Stimulated activated CD4-positive, alpha-beta T cell treated with anti-CD3 and anti-CD28 coated beads, Interleukin-15, amount 100 ng/mL, for 24 hours (primary cell): ENCODE data around the gene RBM4B.
"Not testable (repeated sequence)": the region's sequence is repeated elsewhere in the genome, so short reads cannot be mapped to it uniquely, and the experiment has no call there.

Source experiments
- DNase-seq: peaks from one replicate; pipeline ENCODE4 v3.0.0-alpha.2; 2020

RBM4B gene

DNA sequence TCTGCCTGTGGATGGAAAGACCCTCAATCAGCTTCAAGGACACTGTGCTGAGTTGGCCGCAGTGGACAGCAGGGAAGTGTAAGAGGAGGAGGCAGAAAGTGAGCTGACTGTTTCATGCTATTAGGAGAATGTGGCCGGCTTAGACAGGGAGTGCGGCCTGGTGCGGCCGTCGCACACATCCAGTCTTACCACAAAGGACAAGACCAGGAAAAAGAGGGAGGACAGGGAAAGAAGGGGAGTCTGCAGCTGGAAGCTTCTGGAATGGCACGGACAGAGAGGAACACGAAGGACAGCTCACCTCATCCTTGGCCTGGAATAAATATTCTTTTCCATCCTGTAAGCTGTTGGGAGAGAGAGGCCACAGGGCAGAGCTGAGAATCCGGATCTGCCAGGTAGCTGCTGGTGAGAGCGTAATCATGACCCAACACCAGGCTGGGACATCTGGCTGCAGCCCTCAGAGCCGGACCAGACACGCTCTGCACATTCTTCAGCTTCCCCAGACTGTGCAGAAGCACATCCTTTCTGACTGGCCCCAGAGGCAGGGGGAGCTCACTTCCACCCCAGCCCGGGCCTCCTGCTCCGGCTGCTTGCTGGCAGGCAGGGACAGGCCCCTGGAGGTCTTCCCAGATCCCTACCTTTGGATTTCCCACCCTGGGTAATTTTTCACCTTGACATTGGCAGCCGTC lies 8.6 kb upstream of the RBM4B start:
- DNase-seq, result no peak

DNA sequence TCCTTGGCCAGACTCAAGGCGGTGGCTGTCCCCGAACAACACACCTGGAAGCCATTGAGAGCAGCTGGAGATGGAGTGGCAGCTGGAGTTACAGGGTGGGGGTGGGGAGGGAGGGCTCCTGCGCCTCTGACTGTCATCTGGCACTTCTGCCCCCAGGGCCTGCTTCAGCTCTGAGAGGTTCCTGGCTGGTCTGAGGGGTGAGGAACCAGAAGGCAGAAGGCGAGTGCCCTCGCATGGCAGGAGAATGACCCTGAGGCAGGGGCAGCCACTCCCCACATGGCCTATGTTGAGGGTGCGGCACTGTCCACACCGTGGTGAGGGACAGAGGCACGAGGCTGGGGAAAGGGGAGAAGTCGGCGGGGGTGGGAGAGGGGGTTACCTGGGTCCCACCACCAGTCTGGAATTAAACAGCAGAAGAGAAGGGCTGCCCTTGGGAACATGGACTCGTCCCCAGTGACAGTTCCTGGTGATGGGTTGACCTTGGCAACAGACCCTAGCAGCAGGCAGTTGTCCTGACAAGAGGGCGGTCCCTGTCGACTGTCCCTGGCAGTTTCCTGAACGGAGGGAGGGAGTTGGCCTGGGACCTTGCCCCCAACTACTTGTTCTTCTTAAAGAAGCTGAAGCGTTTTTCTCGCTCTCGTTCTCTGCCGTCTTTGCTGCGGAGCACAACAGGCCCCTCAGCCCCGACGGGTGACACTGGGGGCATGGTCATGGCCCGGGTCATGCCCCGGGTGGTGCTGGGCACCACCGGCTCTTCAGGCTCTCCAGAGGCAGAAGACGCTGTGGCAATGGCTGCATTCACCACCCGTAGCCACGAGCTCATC lies 7.8 kb upstream of the RBM4B start:
- no peak for DNase-seq

DNA sequence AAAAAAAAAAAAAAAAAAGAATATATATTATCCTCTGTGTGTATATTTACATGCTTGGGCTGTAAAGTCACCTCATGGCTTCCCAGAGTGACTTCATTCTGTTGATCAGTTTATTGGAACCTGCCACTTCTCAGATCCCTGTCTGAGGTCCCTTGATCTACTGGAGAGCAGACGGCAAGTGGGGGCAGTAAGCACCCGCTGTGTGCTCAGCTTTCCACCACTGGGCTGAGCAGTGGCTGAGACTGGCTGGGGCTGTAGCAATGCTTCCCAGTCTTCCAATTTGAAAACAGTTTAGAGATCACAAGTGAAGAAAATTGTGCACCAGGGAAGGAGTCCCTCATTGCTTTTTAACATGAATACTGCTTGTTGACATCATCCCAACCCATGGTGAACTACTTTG lies 6.9 kb upstream of the RBM4B start:
- DNase-seq, result no peak

DNA sequence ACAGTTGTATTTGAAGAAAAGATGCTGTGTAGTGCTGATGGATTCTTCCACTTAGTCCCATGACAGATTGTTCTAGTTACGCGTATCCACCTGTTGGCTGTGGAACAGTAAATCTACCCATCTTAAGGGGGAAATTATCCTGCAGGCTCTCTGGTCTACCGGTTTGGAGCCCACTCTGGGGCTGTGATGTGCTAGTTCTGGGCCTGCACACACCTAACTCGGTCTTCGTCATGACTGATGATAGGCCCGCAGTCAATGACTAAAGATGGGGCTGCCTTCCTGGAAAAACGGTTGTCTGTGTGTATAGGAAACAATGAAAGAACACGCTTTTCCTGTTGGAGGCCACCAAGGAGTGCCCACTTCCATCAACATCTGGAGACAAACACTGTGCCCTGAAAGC lies 6.2 kb upstream of the RBM4B start:
- DNase-seq, result no peak

DNA sequence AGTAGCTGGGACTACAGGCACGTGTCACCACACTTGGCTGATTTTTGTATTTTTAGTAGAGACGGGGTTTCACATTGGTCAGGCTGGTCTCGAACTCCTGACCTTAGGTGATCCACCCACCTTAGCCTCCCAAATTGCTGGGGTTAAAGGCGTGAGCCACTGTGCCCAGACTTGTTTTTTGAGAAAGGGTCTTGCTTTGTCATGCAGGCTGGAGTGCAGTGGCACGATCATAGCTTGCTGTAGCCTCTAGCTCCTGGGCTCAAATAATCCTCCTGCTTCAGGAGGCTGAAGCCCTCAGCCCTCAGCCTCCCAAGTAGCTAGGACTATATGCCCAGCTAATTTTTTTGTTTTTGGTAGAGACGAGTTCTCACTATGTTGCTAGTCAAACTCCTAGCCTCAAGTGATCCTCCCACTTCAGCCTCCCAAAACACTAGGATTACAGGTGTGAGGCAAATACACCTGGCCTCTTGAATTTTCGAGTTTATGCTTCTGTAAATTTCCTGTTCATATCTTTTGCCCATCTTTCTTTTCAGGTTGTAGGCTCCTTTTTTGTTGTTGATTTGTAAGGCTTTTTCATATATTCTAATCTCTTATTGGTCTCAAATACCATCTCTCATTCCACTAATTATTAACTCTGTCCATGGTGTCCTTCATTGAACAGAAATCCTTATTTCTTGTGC lies 3.4 kb upstream of the RBM4B start:
- no peak for DNase-seq

DNA sequence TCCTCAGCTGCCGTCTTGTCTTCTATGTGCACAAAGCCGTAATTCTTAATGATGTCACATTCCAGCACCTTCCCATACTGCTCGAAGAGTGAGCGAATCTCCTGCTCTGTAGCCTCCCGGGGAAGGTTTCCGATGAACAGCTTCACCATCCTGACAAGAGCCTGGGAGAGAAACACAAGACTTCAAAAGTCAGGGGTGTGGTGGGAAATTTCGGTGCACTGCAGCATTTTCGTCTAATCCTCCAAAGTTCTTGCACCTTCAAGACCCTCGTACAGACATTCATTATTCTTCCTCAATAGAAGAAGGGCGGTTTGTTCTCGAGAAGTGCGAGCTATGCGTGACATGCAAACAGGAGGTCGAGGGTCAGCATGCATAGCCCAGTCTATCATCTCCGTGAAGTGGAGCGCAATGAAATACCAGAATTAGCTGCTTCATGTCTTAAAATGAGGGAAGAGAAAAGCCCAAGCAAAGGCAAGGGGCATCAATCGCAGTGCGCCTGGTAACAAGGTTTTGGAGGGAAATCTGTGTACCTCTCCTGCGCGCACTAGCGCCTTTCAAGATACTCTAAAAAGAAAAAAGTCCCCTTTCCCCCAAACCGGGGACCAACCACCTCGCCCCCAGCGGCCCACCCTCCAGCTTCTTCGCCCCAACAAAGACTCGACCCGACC lies 622 bp downstream of the RBM4B start:
- DNase-seq, result no peak

DNA sequence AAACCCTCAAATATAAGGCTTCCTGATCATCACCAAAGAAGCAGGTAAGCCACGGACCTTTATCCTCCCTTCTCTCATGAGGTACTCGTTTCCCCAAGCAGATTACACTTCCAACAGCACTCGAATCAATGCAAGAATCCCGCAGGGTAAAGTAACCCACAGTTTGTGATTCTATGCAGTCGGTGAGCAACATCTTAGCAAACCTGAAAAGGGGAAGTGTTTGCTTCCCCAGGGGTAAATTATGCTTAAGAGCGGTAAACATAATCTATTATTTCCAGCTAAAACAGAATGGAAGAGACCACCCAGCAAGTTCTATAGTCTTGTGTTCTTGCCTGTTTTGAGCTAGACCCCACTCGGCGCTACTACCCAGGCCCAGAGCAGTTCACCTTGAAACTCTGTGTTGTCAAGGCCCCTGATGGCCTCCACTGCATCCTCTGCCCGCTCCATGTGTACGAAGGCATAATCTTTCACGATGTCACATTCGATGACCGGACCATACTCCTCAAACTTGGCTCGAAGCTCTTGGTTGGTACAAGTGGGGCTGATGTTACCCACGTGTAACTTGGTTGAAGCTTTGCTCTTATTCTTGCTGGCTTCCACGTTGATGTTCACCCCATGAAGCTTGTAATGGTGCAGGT lies 1.3 kb downstream of the RBM4B start:
- DNase-seq, result no peak

DNA sequence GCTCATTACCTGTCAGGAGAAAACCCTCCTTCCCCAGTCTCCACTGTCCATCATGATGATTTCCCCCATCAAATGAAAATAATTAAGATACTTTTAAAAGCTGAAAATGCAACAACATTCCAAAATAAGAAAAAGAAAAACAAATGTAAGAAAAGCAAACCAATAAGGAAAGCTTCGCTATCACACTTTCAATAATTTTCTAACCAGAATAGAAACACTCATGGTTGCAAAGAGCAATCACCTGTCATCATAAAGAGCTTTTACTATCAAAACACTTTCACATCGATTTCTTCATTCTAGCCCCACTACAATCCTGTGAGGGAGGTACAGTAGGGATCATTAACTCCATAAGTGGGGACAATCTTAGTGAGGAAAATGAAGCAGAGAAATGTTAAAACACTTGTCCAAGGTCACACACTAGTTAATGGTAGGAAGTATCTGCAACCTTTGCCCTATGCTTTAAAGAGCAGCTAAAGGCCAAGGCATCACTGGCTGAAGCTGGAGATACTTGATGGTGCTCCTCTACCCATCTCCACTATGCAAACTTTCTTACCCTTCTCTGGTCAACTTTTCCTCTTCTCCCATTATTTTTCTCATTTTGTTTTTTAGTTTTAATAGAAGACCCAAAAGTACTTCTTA lies 2.6 kb downstream of the RBM4B start:
- no peak for DNase-seq

DNA sequence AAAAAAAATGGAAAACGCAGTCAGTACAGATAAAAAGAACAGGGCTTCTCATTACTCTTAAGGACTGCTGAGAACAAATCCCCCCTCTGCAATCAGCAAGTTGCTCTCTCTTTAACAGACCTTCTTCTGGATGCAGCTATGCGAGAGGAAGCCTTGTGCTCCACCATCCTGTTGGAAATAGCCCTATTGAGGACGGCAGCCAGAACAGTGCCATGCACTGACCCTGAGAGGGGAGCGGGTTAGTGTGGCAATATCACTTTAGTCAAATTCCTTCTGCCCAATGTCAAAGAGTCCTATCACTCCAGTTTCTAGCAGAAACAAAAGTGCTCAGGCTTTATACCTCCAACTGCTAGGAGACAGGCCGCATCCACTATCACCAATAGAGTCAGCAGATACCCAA lies 6.9 kb downstream of the RBM4B start:
- no peak for DNase-seq

DNA sequence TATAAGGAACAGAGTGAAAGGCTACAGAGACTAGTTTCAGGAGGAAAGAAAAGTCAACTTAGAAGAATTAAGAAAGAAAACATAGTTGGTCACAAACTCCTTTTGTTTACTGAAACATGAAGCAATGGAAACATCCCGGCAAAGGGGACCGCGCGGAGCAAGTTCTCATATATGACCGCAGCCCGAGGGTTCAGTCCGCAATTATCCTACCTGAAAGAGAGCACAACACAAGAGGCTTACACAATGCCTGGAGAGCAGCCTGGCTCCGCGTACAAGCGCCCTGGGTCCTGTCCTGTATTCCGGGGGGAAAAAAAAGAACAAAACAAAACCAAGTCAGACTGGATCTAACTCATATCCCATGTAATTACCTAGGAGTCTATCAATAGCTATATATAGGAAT lies 12.3 kb downstream of the RBM4B start:
- no peak for DNase-seq

DNA sequence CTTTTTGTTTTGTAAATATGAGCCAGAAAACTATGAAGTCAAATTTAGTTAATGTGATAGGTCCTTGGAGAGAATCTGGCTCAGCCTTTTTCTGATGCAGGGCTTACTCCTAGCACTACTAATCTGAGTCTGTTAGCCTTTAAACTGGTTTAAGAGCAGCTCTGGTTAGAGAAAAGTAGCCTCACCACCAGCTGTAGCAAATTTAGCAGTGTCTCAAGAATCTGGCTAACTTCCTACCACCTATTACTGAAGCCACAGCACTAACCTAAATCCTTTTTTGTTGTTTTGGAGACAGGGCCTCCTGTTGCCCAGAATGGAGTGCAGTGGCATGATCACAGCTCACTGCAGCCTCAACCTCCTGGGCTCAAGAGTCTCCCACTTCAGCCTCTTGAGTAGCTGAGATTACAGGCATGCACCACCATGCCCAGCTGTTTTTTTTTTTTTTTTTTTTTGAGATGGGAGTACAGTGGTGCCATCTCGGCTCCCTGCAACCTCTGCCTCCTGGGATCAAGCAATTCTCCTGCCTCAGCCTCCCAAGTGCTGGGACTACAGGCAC lies 13.9 kb downstream of the RBM4B start:
- no peak for DNase-seq

DNA sequence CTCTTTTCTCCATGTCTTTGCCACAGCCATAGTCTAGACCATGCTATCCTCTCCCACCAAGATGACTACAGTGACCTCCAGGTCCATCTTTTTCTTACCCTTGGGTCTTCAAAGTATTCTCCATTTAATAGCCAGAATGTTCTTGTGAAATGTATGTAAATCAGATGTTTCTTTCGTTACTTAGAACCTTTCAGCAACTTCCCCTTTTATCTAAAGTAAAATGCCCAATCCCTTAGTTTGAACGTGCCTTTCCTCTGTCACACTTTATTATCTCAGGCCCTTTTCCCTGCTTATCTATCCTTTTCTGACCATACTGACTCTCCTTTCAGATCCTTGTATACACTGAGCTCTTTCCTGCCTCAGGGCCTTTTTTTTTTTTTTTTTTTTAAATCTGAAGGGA lies 17.9 kb downstream of the RBM4B start:
- DNase-seq, result no peak

DNA sequence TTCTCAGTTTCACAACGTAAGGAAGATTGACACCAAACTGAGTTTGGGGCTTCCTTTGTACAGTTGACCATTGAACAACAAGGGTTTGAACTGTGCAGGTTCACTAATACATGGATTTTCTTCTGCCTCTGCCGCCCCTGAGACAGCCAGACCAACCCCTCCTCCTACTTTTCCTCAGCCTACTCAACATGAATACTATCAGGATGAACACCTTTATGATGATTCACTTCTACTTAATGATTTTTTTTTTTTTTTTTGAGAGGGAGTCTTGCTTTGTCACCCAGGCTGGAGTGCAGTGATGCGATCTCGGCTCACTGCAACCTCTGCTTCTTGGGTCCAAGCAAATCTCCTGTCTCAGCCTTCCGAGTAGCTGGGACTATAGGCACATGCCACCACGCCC lies 24.6 kb downstream of the RBM4B start:
- no peak for DNase-seq

DNA sequence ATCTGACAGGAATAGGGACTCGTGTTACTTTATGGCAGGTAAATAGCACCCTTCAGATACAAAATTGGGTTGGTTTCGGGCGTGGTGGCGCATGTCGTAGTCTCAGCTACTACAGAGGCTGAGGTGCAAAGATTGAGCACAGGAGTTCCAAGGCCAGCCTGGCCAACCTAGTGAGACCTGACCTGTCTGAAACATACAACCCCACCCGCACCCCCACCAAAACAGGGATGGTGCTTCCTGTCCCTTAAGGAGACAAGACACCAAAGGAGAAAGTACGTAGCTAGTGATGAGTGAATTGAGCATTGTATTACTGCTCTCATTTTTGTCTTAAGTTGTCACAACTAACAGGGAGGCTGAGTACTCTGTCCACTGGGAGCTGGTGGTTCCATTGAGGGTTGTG lies 25.0 kb downstream of the RBM4B start:
- no peak for DNase-seq

DNA sequence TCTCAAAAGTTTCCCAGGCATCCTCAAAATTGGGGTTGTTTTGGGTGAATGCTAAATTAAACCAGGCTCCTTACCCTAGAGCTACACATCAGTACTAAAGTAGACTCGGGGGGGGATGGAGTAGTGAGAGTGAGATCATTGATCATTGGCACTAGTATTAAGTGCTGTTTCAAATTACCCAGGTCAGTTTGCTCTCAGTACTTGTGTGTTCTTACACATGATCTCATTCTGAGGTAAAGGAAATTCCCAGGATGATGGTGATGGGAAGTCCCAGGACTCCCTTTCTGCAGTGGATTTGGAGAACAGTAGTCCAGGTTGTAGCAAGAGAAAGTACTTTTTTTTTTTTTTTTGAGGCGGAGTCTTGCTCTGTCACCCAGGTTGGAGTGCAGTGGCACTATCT lies 26.7 kb downstream of the RBM4B start:
- DNase-seq, result no peak

DNA sequence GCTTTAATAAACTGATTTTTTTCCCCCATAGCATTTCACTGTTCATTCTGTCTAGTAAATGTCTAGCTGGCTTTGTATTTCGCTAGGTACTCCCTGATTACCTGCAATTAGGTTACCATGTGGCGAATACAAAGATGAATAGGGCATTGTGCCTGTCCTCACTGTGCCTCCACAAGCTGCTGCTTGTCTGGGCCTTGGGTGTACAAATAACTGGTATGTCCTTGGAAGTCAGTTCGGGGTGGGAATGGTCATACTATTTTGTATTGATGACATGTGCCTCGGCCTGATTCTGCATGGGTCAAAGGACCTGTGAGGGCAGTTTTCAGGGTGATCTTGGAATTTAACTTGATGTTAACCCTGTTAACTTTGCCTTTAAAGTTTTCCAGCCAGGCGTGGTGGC lies 27.8 kb downstream of the RBM4B start:
- no peak for DNase-seq

DNA sequence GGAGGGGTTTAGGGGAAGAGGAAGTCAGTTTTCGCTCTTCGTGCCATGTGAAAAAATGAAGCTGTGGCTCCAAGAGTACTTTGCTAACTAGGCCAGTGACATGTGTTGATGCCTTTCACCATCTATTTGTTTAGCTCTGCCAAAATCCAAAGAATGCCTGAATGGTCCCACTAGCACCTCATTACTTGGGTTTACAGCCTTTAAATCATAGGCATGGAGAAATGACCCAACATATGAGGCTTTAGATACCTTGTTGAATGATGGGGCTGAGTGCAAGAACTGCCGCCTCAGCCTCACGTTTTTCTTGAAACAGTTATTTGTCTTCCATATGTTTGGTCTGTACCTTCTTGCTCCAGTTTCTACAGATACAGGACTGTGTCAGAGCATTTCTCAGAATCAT lies 30.9 kb downstream of the RBM4B start:
- DNase-seq, result no peak

DNA sequence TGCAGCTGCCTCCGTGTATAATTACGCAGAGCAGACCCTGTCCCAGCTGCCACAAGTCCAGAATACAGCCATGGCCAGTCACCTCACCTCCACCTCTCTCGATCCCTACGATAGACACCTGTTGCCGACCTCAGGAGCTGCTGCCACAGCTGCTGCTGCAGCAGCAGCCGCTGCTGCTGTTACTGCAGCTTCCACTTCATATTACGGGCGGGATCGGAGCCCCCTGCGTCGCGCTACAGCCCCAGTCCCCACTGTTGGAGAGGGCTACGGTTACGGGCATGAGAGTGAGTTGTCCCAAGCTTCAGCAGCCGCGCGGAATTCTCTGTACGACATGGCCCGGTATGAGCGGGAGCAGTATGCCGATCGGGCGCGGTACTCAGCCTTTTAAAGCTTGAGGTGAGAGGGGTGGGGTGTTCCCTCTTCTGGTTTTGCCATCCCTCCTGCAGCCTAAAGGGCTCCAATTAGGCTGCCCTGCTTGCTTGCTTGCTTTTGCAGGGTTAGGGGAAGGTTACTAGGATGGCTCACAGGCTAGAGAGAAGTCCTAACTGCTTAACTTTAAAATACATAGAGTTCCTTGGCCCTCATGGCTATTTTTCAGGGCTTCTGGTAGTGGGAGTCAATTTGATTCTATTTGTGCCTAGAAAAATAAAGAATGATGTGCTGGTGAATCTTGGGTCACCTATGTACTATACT lies 33.8 kb downstream of the RBM4B start:
- no peak for DNase-seq

DNA sequence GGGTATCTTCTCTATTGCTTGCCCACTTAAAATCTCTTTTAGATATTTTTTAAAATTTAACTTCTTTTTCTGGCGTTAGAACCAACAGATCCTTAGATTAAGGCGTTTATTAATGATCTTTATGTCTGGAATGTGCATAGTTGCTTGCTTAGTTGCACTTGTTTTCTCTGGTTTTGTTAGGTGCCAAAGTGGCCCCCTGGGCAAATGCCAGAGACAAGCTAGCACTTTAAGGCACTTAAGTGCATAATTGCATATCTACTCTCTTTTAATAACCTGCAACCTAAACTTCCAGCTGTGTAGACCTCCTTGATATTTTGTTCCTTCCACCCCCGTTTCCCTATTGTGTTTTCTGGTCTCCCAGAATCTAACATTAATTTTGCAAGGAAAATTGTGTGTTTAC lies 35.9 kb downstream of the RBM4B start:
- DNase-seq, result no peak

DNA sequence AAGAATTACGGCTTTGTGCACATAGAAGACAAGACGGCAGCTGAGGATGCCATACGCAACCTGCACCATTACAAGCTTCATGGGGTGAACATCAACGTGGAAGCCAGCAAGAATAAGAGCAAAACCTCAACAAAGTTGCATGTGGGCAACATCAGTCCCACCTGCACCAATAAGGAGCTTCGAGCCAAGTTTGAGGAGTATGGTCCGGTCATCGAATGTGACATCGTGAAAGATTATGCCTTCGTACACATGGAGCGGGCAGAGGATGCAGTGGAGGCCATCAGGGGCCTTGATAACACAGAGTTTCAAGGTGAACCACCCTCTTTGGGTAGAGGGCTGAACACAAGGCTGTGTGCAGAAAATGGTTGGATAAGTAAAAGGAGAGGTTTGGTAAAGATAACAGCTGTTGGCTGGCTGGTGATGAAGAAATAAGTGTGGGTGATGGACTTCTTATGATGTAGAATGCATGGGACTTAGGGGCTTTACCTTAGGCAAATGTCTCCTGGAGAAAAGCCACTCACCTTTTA lies 37.8 kb downstream of the RBM4B start:
- DNase-seq, result not testable (repeated sequence)

DNA sequence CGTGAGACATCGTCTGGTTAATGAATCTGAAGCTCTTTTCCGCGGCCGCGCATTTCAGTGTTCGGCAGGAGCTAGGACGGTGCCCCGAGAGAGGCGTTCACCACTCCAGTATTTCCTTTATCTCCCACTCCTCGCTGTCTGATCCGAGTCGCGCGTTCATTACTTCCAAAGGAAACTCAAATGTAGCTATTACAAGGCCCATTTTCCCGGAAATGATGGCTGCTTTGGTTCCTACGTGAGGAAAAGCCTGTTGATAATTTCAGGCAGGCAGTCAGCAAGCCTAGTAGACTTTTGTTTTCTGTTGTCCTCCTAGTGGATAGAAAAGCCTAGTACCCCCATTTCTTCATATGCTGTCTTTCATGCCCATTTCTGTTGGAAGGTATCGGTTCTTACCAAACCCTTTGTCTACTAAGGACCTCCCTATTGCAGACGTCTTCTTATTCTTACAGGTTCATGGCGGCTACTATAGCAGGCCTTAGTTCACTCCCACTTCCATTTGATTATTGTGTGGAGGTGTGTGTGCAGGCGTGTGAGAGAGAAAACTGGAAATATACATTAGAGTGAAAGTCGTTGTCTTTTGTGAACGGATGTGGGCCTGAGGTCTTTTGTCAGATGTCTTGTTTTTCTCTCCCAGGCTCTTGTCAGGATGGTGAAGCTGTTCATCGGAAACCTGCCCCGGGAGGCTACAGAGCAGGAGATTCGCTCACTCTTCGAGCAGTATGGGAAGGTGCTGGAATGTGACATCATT lies 38.4 kb downstream of the RBM4B start:
- peak; percentile 36 for DNase-seq
